ENCODE results near the gene FAM216A. TPM values are rescaled to one million over a fixed set of nuclear protein-coding genes. Genes with fewer than 3 reads are reported as not detected.
"Not testable (repeated sequence)": the region's sequence is repeated elsewhere in the genome, so short reads cannot be mapped to it uniquely, and the experiment has no call there.

Gene FAM216A
- total and polyA plus RNA-seq, 7 donors = 1.6 to 13.0 (median 7.5) TPM

GRCh38 chr12:110444455-110444854 lies 24.2 kb upstream of the FAM216A start:
- TF ChIP-seq, protein P1, sequence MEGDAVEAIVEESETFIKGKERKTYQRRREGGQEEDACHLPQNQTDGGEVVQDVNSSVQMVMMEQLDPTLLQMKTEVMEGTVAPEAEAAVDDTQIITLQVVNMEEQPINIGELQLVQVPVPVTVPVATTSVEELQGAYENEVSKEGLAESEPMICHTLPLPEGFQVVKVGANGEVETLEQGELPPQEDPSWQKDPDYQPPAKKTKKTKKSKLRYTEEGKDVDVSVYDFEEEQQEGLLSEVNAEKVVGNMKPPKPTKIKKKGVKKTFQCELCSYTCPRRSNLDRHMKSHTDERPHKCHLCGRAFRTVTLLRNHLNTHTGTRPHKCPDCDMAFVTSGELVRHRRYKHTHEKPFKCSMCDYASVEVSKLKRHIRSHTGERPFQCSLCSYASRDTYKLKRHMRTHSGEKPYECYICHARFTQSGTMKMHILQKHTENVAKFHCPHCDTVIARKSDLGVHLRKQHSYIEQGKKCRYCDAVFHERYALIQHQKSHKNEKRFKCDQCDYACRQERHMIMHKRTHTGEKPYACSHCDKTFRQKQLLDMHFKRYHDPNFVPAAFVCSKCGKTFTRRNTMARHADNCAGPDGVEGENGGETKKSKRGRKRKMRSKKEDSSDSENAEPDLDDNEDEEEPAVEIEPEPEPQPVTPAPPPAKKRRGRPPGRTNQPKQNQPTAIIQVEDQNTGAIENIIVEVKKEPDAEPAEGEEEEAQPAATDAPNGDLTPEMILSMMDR (IDR thresholded peaks at IDR 0.05) = no peak
- TF ChIP-seq POLR2AphosphoS5 (IDR thresholded peaks at IDR 0.05) = no peak
- WGBS, 2 donors = 92 to 98% methylated on average over 3 of the region's 3 CpGs
- intact Hi-C loops (cut with DNase I) = no loop called here
- Histone ChIP-seq H3K4me1 (peaks cover 0 to 25% (median 20%) of the 10 kb centered on the region in 4 donors), H3K4me3 (no peak overlapping the region), H3K27ac (no peak overlapping the region), H3K36me3 (peaks cover 8 to 64% (median 34%) of the 10 kb centered on the region in 4 donors), H3K27me3 (no peaks in the 10 kb centered on the region), H3K9me3 (no peaks in the 10 kb centered on the region)
- no peak for DNase-seq

GRCh38 chr12:110449799-110450497 lies 18.7 kb upstream of the FAM216A start, which contains the start of gene ARPC3:
ARPC3 (minus strand) TSS chr12:110450337; CDS start chr12:110450260, 77 bp downstream.
- no peaks in the 10 kb centered on the region for H3K9me3 ChIP-seq
- H3K4me1 ChIP-seq = peaks cover 2 to 26% (median 20%) of the 10 kb centered on the region in 4 donors
- WGBS, 2 donors = 0 to 1% methylated on average over 51 of the region's 51 CpGs
- DNase-seq = peak; percentile 97
- H3K27me3 ChIP-seq = no peaks in the 10 kb centered on the region
- H3K4me3 ChIP-seq = peak within 1 kb of the TSS; percentile 76 to 90 (median 82)
- H3K27ac ChIP-seq = peak within 1 kb of the TSS; percentile 90 to 93 (median 90)
- TF ChIP-seq POLR2AphosphoS5 (IDR thresholded peaks at IDR 0.05) = peak; percentile 63 to 85 (median 80)
- TF ChIP-seq EP300 (IDR thresholded peaks at IDR 0.05) = no peak
- TF ChIP-seq, protein P1 (IDR thresholded peaks at IDR 0.05) = peak; percentile 79 to 91 (median 86)
- peak; percentile 17 to 56 for TF ChIP-seq POLR2A (IDR thresholded peaks at IDR 0.05)
- intact Hi-C loops (cut with DNase I) = loop anchor here (2.0 to 10.0 kb wide), 3 partner anchors 52 to 375 kb away; partner anchors contain the start of genes RAD9B and VPS29
- H3K36me3 ChIP-seq = peaks cover 0 to 39% (median 5%) of the 10 kb centered on the region in 4 donors

DNA sequence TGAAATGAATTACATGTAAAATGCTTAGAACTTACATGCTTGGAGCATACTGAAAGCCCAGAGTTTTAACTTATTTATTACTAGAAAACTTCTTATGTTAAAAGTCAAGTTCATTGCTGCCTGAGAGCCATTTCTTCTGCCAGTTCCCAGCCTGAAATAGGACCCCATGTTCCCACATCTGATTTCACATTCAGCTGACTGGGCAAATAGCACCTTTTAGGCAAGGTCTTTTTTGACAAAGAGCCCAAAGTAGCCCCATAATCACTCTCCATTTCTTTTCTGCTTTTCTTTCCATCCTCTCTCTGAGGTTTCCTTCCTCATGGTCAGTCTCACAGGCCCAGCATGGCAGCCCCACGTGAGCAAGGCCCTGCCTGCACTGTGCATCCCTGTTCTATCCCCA lies 17.4 kb upstream of the FAM216A start:
- Histone ChIP-seq H3K27ac (peak overlapping the region in 3 of 4 donors; percentile 14 to 93 (median 90)), H3K9me3 (no peaks in the 10 kb centered on the region), H3K4me1 (peaks cover 2 to 26% (median 20%) of the 10 kb centered on the region in 4 donors), H3K36me3 (peaks cover 0 to 37% (median 3%) of the 10 kb centered on the region in 4 donors), H3K27me3 (no peaks in the 10 kb centered on the region), H3K4me3 (no peak overlapping the region)
- intact Hi-C loops (cut with DNase I) = loop anchor here (2.0 to 10.0 kb wide), 3 partner anchors 51 to 374 kb away; partner anchors contain the start of genes RAD9B and VPS29
- 79 to 83% methylated on average over 1 of the region's 1 CpG for whole genome bisulfite sequencing, 2 donors
- no peak for DNase-seq
- TF ChIP-seq POLR2A (IDR thresholded peaks at IDR 0.05) = no peak

GRCh38 chr12:110453569-110454296 lies 14.9 kb upstream of the FAM216A start:
- 93% methylated on average over 4 of the region's 4 CpGs for WGBS, 2 donors
- TF ChIP-seq POLR2AphosphoS5 (IDR thresholded peaks at IDR 0.05) (no peak), EP300 (IDR thresholded peaks at IDR 0.05) (no peak), POLR2A (IDR thresholded peaks at IDR 0.05) (no peak)
- TF ChIP-seq, protein P1 (IDR thresholded peaks at IDR 0.05) = no peak
- Histone ChIP-seq H3K27ac (no peak overlapping the region), H3K36me3 (peaks cover 0 to 57% (median 3%) of the 10 kb centered on the region in 4 donors), H3K27me3 (no peaks in the 10 kb centered on the region), H3K4me3 (no peak overlapping the region), H3K9me3 (no peaks in the 10 kb centered on the region), H3K4me1 (peaks cover 2 to 8% (median 8%) of the 10 kb centered on the region in 4 donors)
- intact Hi-C loops (cut with DNase I) = loop anchor here (1.0 to 10.0 kb wide), 3 partner anchors 49 to 435 kb away; partner anchors contain the start of genes RAD9B and VPS29
- no peak for DNase-seq

DNA sequence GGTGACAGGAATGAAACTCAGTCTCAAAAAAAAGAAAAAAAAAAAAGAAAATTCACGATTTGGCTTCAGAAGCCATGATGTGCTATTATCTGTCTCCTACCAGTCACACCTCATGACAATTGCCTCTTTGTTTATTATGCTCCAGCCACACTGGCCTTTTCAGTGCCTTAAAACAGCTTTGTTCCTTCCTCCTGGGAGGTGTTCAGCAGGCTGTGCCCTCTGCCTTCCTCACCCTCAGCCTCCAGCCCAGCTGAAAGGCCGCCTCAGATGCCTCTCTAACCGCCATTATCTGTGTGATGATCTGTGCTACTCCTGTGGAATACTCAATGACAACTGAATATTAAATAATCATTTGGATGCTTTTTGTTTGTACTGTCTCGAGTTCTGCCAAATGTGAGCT lies 9.9 kb upstream of the FAM216A start:
- 85 to 93% methylated on average over 4 of the region's 4 CpGs for WGBS, 2 donors
- intact Hi-C loops (cut with DNase I) = loop anchor here (10.0 kb wide), 1 partner anchor 366 kb away; no protein-coding TSS in a partner anchor
- DNase-seq = no peak
- H3K36me3 ChIP-seq = peaks cover 0 to 78% (median 7%) of the 10 kb centered on the region in 4 donors
- no peaks in the 10 kb centered on the region for H3K9me3 ChIP-seq
- TF ChIP-seq POLR2A (IDR thresholded peaks at IDR 0.05) (no peak), POLR2AphosphoS5 (IDR thresholded peaks at IDR 0.05) (no peak), EP300 (IDR thresholded peaks at IDR 0.05) (no peak)
- TF ChIP-seq, protein P1 (IDR thresholded peaks at IDR 0.05) = no peak
- no peak overlapping the region for H3K27ac ChIP-seq
- H3K4me1 ChIP-seq = no peaks in the 10 kb centered on the region
- H3K4me3 ChIP-seq = no peak overlapping the region
- H3K27me3 ChIP-seq = no peaks in the 10 kb centered on the region

GRCh38 chr12:110461189-110461588 lies 7.5 kb upstream of the FAM216A start:
- intact Hi-C loops (cut with DNase I); H3K4me3 ChIP-seq; H3K27me3 ChIP-seq; H3K9me3 ChIP-seq; H3K4me1 ChIP-seq; H3K27ac ChIP-seq; DNase-seq: not testable (repeated sequence)
- WGBS, 2 donors = 91 to 92% methylated on average over 5 of the region's 5 CpGs
- H3K36me3 ChIP-seq = peaks cover 0 to 73% (median 8%) of the 10 kb centered on the region in 4 donors

All from sigmoid colon (tissue), 7 donors.